SK-N-SH treated with all-trans-retinoic acid at 6 μM for 48 hours (cell line): ENCODE measurements around the gene KLHL20.
"Not testable (repeated sequence)": the region's sequence is repeated elsewhere in the genome, so short reads cannot be mapped to it uniquely, and the experiment has no call there.

Experiments used
- ATAC-seq: fragments of 200-7000 bp; cut with Tn5 transposase; 3 replicates; pipeline ENCODE4 v1.9.1; 2020; ENCODE audit warnings: mild to moderate bottlenecking, moderate library complexity
- ARNTL ChIP-seq: fragments of 450-650 bp; formaldehyde crosslinking; IDR thresholded peaks from 2 replicates; pipeline ENCODE4 v1.5.0; 2020; ENCODE audit warnings: low read depth, mild to moderate bottlenecking, moderate library complexity, borderline replicate concordance
- BACH2 ChIP-seq: fragments of 250-450 bp; sonication (Bioruptor Pico); IDR thresholded peaks from 2 replicates; pipeline ENCODE4 v1.9.0; 2021; ENCODE audit warnings: mild to moderate bottlenecking, borderline replicate concordance
- CREB5 ChIP-seq: fragments of 250-450 bp; sonication (Bioruptor Pico); IDR thresholded peaks from 2 replicates; pipeline ENCODE4 v1.5.1; 2020; ENCODE audit warnings: low read depth, mild to moderate bottlenecking, moderate library complexity
- CSDC2 ChIP-seq: fragments of 250-450 bp; sonication (Bioruptor Pico); IDR thresholded peaks from 2 replicates; pipeline ENCODE4 v1.5.0; 2020; ENCODE audit warnings: mild to moderate bottlenecking, moderate library complexity
- CSRNP3 ChIP-seq: fragments of 250-450 bp; sonication (Bioruptor Pico); IDR thresholded peaks from 2 replicates; pipeline ENCODE4 v1.5.1; 2021; ENCODE audit warnings: mild to moderate bottlenecking, moderate library complexity
- GLIS3 ChIP-seq: fragments of 250-450 bp; sonication (Bioruptor Pico); IDR thresholded peaks from 2 replicates; pipeline ENCODE4 v1.5.0; 2020; ENCODE audit warnings: mild to moderate bottlenecking, moderate library complexity
- ISL1 ChIP-seq: fragments of 250-450 bp; sonication (Bioruptor Pico); IDR thresholded peaks from 2 replicates; pipeline ENCODE4 v2.1.2; 2022; ENCODE audit warnings: mild to moderate bottlenecking, moderate library complexity
- OSR1 ChIP-seq: fragments of 250-450 bp; sonication (Bioruptor Pico); IDR thresholded peaks from 2 replicates; pipeline ENCODE4 v1.8.0; 2022; ENCODE audit warnings: moderate library complexity, mild to moderate bottlenecking, inconsistent platforms
- PATZ1 ChIP-seq: fragments of 250-450 bp; sonication (Bioruptor Pico); IDR thresholded peaks from 2 replicates; pipeline ENCODE4 v1.8.0; 2020; ENCODE audit warnings: mild to moderate bottlenecking, moderate library complexity, borderline replicate concordance
- POU6F1 ChIP-seq: fragments of 250-450 bp; sonication (Bioruptor Pico); IDR thresholded peaks from 2 replicates; pipeline ENCODE4 v1.8.0; 2021; ENCODE audit warnings: low read depth, mild to moderate bottlenecking, moderate library complexity, borderline replicate concordance
- PPARA ChIP-seq: fragments of 250-450 bp; sonication (Bioruptor Pico); IDR thresholded peaks from 2 replicates; pipeline ENCODE4 v1.5.0; 2020; ENCODE audit warnings: mild to moderate bottlenecking, borderline replicate concordance
- RARB ChIP-seq: fragments of 250-450 bp; sonication (Bioruptor Pico); IDR thresholded peaks from 2 replicates; pipeline ENCODE4 v1.8.0; 2021; ENCODE audit warnings: mild to moderate bottlenecking, moderate library complexity
- TCF4 ChIP-seq: fragments of 250-450 bp; sonication (Bioruptor Pico); IDR thresholded peaks from 2 replicates; pipeline ENCODE4 v1.8.0; 2021; ENCODE audit warnings: mild to moderate bottlenecking, moderate library complexity, borderline replicate concordance
- TOX ChIP-seq: fragments of 250-450 bp; sonication (Bioruptor Pico); IDR thresholded peaks from 2 replicates; pipeline ENCODE4 v1.8.0; 2021; ENCODE audit warnings: mild to moderate bottlenecking, moderate library complexity, borderline replicate concordance
- TSHZ2 ChIP-seq: fragments of 250-450 bp; sonication (Bioruptor Pico); IDR thresholded peaks from 2 replicates; pipeline ENCODE4 v1.5.0; 2020; ENCODE audit warnings: mild to moderate bottlenecking, moderate library complexity
- ZC3H10 ChIP-seq: fragments of 250-450 bp; sonication (Bioruptor Pico); IDR thresholded peaks from 2 replicates; pipeline ENCODE4 v1.5.1; 2021; ENCODE audit warnings: mild to moderate bottlenecking, moderate library complexity
- ZFP30 ChIP-seq: fragments of 450-650 bp; formaldehyde crosslinking; IDR thresholded peaks from 2 replicates; pipeline ENCODE4 v1.5.0; 2022; ENCODE audit warnings: mild to moderate bottlenecking, moderate library complexity
- ZNF565 ChIP-seq: fragments of 450-650 bp; formaldehyde crosslinking; conservative IDR thresholded peaks from 2 replicates; pipeline ENCODE4 v1.5.0; 2020; ENCODE audit warnings: low read depth, mild to moderate bottlenecking, moderate library complexity
- ZNF70 ChIP-seq: fragments of 450-650 bp; formaldehyde crosslinking; IDR thresholded peaks from 2 replicates; pipeline ENCODE4 v1.5.0; 2020; ENCODE audit warnings: mild to moderate bottlenecking, moderate library complexity
- ZNF8 ChIP-seq: fragments of 450-650 bp; formaldehyde crosslinking; IDR thresholded peaks from 2 replicates; pipeline ENCODE4 v1.5.0; 2020; ENCODE audit warnings: mild to moderate bottlenecking, moderate library complexity

The KLHL20 gene

GRCh38 chr1:173789841-173790240 lies 75.1 kb downstream of the KLHL20 start:
- TF ChIP-seq PATZ1, result no peak
- no peak for TF ChIP-seq CSDC2
- TF ChIP-seq ISL1 (CRISPR knock-in tag), result no peak
- TF ChIP-seq TCF4 (CRISPR knock-in tag), result no peak
- TF ChIP-seq PPARA, result no peak
- TF ChIP-seq ZNF8 (CRISPR knock-in tag), result no peak
- TF ChIP-seq BACH2 (CRISPR knock-in tag), result no peak
- TF ChIP-seq ZNF70 (CRISPR knock-in tag), result no peak
- no peak for TF ChIP-seq TSHZ2 (CRISPR knock-in tag)
- TF ChIP-seq GLIS3 (CRISPR knock-in tag), result no peak
- TF ChIP-seq ARNTL (CRISPR knock-in tag), result no peak
- no peak for TF ChIP-seq OSR1 (CRISPR knock-in tag)
- no peak for TF ChIP-seq ZC3H10 (CRISPR knock-in tag)
- TF ChIP-seq RARB (CRISPR knock-in tag), result no peak
- ATAC-seq, result no peak

GRCh38 chr1:173798078-173798477 lies 83.3 kb downstream of the KLHL20 start:
- ATAC-seq, result no peak
- TF ChIP-seq POU6F1, result no peak
- TF ChIP-seq OSR1 (CRISPR knock-in tag), result no peak
- TF ChIP-seq, all 23 proteins: peak for 0

GRCh38 chr1:173799995-173800394 lies 85.2 kb downstream of the KLHL20 start:
- not testable (repeated sequence) for ATAC-seq

GRCh38 chr1:173802961-173803360 lies 88.2 kb downstream of the KLHL20 start:
- TF ChIP-seq TCF4 (CRISPR knock-in tag) (no peak), CSRNP3 (CRISPR knock-in tag) (no peak), ZNF565 (CRISPR knock-in tag) (no peak), POU6F1 (no peak), ZFP30 (CRISPR knock-in tag) (no peak), RARB (CRISPR knock-in tag) (no peak), CREB5 (CRISPR knock-in tag) (no peak), TOX (CRISPR knock-in tag) (no peak), PATZ1 (no peak), PPARA (no peak), ARNTL (CRISPR knock-in tag) (no peak), GLIS3 (CRISPR knock-in tag) (no peak), ZNF8 (CRISPR knock-in tag) (no peak)
- TF ChIP-seq, all 23 proteins: peak for 0
- ATAC-seq, result no peak

GRCh38 chr1:173813654-173814053 lies 98.9 kb downstream of the KLHL20 start:
- ATAC-seq, result not testable (repeated sequence)
